Fibroblast of the aortic adventitia (primary cell): ENCODE results near the gene ATOH8. TPM values are rescaled to one million over a fixed set of nuclear protein-coding genes. Genes with fewer than 3 reads are reported as not detected.
A peak's percentile ranks its signal among the peaks of the same experiment; 100 is the strongest.

Source experiments
- DNase-seq: peaks from one replicate; pipeline ENCODE4 v3.0.0-alpha.2; 2010; ENCODE audit warnings: low read depth
- H3K4me3 ChIP-seq: 2 replicates; pipeline ENCODE4 v1.5.1; 2011; ENCODE audit warnings: low read depth, mild to moderate bottlenecking, control low read depth, low read length, moderate library complexity
- total RNA-seq: library from RNA; depleted of rRNA; stranded (reverse); fragments of >200 nt; gene quantifications from 2 replicates; pipeline ENCODE4 v1.2.3, GENCODE V29; 2012; ENCODE audit warnings: low replicate concordance
- TF ChIP-seq, protein P1 (sequence below): IDR thresholded peaks from 2 replicates; pipeline ENCODE4 v1.5.1; 2011; ENCODE audit warnings: mild to moderate bottlenecking, low read length, control low read depth, inconsistent platforms; ENCODE audit not compliant: insufficient read depth

The ATOH8 gene
- total RNA-seq, 1 donor: 17.0 TPM

DNA sequence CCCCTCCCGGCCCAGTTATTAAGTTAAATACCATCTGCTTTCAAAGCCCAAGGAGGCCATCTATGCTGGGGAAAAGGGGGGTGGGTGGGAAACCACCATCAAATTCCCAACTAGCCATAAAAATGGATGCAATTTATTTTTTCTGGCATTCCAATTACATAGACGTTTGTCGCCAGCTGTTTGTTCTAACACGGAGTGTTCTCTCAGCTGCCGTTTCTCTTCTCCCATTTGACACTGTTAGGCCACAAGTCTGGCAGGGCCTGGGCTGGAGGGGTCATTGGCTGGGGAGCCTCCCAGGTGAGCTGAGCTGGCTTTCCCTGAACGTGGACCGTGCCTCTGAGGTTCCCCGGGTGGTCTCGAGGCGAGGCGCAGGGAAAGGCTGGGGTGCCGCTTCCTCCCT lies 16.6 kb downstream of the ATOH8 start:
- H3K4me3 ChIP-seq: no peak overlapping the region
- DNase-seq: no peak
- TF ChIP-seq, protein P1, sequence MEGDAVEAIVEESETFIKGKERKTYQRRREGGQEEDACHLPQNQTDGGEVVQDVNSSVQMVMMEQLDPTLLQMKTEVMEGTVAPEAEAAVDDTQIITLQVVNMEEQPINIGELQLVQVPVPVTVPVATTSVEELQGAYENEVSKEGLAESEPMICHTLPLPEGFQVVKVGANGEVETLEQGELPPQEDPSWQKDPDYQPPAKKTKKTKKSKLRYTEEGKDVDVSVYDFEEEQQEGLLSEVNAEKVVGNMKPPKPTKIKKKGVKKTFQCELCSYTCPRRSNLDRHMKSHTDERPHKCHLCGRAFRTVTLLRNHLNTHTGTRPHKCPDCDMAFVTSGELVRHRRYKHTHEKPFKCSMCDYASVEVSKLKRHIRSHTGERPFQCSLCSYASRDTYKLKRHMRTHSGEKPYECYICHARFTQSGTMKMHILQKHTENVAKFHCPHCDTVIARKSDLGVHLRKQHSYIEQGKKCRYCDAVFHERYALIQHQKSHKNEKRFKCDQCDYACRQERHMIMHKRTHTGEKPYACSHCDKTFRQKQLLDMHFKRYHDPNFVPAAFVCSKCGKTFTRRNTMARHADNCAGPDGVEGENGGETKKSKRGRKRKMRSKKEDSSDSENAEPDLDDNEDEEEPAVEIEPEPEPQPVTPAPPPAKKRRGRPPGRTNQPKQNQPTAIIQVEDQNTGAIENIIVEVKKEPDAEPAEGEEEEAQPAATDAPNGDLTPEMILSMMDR: no peak

DNA sequence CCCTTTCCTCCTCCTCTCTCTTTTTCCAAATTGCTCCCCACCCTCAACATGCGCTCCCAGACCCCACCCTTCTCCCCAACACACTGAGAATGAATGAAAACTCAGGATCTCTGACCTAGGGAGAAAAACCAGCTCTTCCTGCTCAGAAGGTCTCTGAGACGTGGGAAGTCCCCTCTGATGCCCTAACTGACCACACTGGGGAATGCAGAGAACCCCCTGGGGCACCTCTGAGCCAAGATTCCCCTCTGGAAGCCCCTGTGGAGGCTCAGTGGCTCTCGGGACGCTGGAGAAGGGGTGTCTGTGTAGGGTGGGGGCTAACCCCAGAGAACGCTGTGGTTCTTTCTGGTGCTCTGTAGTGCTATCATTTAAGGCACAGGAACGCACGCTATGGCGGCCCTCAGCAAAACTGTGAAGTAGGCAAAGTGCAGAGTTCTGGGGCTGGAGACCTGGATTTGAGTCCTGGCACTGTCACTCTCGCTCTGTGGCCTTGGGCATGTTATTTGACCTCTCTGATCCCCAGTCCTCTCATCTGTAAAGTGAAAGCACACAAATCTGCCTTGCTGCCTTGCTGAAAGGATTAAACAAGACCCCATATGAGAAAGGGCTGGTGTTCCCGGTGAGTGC lies 17.1 kb downstream of the ATOH8 start:
- H3K4me3 ChIP-seq: no peak overlapping the region
- no peak for DNase-seq
- TF ChIP-seq, protein P1: no peak

DNA sequence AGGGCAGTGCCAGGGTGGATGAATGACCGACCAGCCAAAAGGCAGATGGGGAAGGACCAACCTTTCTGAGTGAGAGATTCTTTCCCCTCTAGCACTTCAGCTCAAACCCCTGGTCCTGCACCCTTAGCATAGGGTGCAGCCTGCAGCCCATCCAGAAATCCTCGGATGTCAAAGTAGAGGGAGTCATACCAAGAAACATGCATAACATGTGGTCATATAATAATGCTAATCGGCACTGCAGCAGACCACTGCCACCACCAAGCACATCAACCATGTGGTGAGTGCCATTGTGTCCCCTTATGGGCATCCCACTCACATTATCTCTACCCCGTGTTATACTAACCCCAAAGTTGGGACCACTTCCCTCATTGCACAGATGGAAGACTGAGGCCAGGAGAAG lies 17.7 kb downstream of the ATOH8 start:
- TF ChIP-seq, protein P1: no peak
- DNase-seq: peak; percentile 16
- no peak overlapping the region for H3K4me3 ChIP-seq

DNA sequence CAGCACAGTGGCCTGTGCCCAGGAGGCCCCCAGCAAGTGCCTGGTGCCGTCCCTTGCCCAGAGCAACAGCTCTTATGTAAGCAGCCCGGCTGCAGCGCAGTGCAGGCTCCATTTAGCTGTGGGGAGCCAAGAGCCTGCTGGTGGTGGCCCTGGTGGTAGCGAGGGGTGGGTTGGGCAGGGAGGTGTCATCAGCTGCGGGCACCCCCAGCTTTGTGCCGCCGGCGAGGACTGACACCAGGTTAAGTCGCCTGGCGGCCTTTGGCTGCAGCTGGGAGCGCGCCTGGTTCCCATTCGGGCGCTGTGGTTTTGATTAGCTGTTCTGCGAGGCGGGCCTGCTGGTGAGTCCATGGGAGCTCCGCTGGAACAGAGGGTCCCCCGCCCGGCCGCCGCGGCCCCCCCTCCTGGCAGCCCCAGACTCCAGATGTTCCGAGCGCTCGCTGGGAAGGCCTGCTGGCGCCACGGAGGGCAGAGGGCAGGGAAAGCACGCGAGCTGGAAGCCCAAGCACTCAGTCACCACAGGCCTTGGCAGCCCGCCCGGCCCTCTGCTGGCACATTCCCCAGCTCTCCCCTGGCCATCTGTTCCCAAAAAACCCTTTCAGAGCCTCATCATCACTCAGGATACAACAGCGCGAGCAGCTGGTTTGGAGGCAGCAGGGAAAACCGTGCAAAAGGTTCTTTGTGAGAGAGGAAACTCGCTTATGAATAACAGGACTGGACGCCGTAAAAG lies 18.4 kb downstream of the ATOH8 start:
- peak; percentile 100 for DNase-seq
- TF ChIP-seq, protein P1: peak; percentile 35
- H3K4me3 ChIP-seq: no peak overlapping the region

- TF ChIP-seq, protein P1: no peak
- DNase-seq: peak; percentile 21
- peak overlapping the region; percentile 31 for H3K4me3 ChIP-seq
These were observed 19.2 kb downstream of the ATOH8 start for GRCh38 chr2:85772841-85773491.

DNA sequence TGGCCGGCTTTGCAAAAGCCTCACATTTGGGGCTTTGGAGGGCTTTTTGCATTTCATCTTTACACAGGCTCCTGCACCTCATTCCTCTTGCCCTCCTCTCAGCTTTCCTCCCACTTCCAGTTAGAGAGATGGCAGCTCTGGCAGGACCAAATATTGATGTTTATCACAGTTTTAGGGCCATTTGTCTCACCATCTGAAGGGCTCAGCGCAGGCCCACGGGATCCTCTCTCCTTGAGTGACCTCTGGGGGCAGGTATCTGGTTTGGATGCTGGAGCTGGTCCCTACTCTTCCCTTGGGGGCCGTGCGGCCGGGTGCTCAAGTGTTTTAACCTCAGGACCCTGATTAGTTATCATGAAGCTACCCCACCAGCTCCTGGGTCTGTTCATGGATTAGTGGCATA lies 19.9 kb downstream of the ATOH8 start:
- TF ChIP-seq, protein P1: no peak
- no peak for DNase-seq

More for the DNA sequence above, 19.9 kb downstream of the ATOH8 start:
- no peak overlapping the region for H3K4me3 ChIP-seq
